Activated CD4-positive, alpha-beta T cell treated with anti-CD3 and anti-CD28 coated beads, Interleukin-2, amount 50 U/mL, for 4 hours (primary cell): ENCODE measurements around the gene PRKAG1.

ENCODE experiments used
- DNase-seq, 2 experiments: peaks; one replicate each; pipeline ENCODE4 v3.0.0-alpha.2; 2020

PRKAG1 gene

GRCh38 chr12:49000346-49000745 is 18.2 kb downstream of the PRKAG1 start:
- no peak for DNase-seq

GRCh38 chr12:48999371-49000131 is 19.0 kb downstream of the PRKAG1 start, which contains the start of gene DDN:
Gene DDN (minus strand): TSS chr12:48999375. CDS start chr12:48999287, 88 bp downstream.
- DNase-seq, result peak in 1 of 2 experiments; percentile 43

DNA sequence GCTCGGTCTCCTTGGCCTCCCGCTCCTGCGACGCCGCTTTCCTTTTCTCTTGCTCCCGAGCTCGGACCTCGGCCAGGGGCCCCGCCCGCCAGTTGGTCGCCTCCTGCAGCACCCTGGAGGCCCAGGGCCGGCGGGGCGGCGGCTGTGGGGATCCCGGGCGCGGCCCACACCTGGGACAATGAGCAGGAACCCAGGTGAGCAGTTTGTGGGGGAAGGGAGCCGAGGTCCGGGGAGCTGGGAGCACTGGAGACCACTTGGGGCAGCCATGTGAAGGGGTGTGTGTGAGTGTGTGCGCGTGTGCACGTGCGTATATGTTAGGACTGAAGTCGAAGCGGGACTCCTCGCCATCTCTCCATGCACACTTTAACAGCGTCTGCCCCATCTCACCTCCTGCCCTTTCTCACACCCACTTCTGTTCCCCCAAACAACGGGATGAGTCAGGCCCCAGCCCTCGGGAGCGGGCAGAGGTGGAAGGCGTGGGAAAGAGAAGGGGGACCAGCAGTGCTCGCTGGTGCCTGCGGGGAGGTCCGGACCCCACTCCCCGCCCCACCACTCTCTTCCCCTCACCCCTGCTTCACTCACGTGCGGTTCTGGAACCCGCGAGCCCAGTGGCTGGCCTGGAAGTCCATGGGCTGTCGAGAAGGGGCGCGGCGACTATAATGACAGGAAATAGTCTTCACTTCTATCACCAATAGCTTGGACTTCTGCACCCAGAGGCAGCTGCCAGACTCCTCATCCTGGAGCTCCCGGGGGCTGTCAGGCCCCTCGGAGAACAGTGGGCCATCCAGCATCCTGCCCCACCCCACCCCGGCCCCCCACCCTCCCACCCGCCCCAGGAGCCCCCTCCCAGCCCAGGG is 19.9 kb downstream of the PRKAG1 start:
- DNase-seq, result peak in 1 of 2 experiments; percentile 37

DNA sequence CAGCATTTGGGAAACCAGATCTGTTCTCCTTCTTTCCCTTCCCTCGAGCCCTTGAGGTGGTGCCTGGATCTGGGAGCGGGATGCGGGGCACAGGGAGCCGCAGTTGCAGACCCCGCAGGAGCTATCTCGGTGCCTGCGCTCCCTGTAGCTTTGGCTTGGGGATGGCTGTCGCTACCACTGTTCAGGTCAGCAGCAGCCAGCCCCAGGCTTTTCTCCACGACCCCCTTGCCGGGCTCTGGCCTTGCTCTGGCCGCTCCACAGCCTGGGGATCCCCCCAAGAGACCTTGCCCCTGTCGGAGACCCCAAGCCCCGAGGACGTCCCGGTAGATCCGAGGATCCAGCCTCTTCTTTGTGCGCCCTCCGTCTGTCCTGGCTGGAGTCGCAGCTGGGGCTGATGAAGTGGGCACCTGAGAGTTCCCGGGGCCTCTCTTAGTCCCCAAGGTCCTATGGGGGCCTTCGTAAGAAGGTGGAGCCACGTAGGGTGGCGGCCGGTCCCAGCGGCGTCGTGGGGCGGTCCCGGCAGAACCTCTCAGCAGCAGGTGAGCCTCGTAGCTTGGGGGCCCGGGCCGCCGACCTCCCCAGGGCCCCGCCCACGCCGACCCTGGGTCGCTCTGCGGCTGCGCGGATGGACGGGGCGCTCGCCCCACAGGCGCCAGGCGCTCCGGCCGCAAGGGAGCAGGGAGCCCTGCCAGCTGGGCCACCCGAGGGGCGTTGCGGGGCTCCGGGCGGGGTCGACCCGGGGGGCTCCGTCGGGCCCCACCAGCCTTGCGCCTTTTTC is 20.7 kb downstream of the PRKAG1 start:
- no peak for DNase-seq

- DNase-seq, result peak; percentile 60 to 61
Observed at GRCh38 chr12:48996794-48997718, 21.5 kb downstream of the PRKAG1 start.

DNA sequence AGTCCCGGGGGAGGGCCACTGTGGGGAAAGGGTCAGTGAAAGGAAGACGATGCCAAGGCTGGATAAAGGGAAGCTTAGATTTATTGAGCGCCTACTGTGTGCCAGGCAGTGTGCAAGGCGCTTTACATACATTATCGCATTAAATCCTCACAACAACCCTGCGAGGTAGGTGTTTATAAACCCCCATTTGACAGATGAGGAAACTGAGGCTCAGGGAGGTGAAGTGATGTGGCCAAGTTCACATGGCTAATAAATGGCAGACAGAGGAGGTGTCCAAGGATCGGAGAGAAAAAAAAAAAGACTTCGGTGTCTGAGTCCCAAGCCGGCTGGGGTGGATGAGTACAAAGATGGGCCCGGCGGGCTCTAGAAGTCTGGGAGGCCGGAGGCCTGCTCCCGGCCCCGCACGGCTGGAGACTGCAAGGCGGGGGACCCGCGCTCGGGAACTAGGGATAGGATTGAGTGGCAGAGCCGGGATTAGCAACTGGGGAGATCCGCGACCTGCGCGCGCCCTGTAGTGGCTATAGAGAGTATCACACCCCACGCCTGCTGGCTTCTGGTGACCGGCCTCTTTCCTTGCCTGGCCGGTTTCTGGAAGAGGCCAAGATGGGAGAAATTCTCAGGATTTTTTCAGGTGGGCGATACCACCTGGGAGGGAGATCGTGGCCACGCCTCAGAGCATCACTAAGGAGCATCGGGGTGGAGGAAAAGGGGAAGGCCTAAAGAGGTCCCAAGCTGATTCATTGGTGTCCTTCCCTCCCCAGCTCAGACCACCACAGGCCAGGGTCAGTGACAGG is 23.3 kb downstream of the PRKAG1 start:
- peak in 1 of 2 experiments; percentile 37 for DNase-seq

GRCh38 chr12:48994224-48995085 is 24.1 kb downstream of the PRKAG1 start:
- DNase-seq, result no peak

DNA sequence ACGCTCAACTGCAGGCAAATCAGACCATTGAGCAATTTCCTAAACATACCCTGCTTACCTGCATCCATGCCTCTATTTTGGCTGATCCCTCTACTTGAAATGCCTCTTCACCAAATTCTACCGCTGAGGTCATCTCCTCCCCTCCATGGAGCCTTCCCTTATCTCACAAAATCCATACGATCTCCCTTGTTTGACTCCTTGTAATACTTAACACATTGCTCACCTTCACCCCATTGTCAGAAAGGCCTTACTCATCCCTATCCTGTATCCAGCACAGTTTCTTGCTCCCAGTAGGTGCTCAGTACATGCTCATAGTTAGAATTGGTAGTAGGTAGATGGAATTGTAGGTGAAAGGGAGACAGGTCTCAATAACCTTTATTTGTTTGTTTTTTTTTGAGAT is 24.8 kb downstream of the PRKAG1 start:
- DNase-seq, result no peak

DNA sequence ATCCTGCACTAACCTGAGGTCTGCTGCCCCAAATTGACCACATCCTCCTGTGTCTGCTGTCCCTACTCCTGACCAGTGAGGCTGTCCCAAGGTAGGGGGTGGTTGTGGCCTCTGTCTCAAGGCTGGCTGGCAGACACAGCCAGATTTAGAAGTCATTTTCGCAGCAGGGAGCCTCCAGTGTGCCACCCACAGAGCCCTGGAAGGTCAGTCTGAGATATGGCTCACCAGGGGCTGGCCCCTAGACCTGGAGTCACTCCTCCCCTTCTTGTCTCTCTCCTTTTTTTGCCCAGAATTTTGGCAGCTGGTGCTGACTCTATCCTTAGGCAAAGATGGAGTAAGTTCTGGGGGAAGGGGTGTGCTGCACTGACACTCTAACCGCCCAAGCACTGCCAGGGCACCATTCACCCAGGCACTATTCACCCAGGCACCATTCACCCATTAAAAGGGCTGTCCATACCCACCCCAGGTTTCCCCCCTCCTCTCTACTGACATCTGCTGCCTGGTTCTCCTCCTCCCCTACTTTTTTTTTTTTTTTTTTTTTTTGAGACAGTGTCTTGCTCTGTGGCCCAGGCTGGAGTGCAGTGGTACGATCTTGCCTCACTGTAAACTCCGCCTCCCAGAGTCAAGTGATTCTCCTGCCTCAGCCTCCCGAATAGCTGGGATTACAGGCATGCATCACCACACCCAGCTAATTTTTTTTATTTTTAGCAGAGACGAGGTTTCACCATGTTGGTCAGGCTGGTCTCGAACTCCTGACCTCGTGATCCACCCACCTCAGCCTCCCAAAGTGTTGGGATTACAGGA is 27.1 kb downstream of the PRKAG1 start:
- no peak for DNase-seq

- DNase-seq, result no peak
Observed at GRCh38 chr12:48990552-48990951, 28.0 kb downstream of the PRKAG1 start.

- DNase-seq, result peak; percentile 64 to 67
Observed at GRCh38 chr12:48988030-48988649, 30.4 kb downstream of the PRKAG1 start.

- no peak for DNase-seq
Observed at GRCh38 chr12:48986720-48987291, 31.8 kb downstream of the PRKAG1 start.

DNA sequence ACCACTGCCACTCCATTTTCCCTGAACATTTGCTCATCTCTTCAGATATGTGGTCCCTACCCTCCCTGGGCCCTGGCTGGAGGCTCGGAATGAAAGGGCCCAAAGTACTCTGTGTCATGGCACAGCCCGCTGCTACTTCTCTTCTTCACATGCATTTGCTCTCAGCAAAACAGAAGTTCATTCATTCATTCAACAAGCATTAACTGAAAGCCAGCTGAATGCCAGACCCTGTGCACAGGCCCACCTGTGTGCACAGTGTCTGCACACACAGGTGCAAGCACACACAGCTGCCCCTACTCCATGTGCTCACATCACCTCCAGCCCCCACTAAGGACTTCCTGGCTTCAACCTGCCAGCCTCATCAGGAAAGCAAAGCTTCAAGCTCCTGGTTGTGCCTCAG is 32.7 kb downstream of the PRKAG1 start:
- DNase-seq, result no peak

DNA sequence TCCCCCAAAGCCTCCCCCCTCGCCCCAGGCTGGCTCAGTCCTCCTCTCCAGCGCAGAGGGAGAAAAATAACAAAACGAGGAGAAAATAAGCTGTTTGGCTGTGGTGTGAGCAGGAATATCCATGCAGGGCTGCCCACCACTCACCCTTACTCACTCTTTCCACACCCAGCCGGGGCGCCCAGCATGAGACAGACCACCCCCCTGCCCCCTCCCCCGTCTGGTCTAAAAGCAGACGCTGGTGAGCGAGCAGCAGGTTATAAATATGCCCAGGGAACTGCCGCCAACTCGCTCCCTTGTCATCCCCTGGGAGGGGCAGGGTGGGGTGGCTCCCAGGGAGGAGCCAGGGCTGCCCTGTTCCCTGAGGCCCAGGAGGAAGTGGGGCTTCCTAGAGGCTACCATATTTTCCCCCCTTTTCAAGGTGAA is 33.1 kb downstream of the PRKAG1 start:
- DNase-seq, result no peak

GRCh38 chr12:48982397-48983080 is 36.0 kb downstream of the PRKAG1 start:
- no peak for DNase-seq

DNA sequence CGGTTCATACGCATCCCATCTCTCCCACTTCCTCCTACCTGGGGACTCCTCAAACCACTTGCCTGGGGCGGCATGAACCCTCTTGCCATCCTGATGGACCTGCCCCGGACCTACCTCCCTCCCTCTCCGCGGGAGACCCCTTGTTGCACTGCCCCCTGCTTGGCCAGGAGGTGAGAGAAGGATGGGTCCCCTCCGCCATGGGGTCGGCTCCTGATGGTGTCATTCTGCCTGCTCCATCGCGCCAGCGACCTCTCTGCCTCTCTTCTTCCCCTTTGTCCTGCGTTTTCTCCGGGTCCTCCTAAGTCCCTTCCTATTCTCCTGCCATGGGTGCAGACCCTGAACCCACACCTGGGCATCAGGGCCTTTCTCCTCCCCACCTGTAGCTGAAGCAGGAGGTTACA is 36.8 kb downstream of the PRKAG1 start:
- no peak for DNase-seq

DNA sequence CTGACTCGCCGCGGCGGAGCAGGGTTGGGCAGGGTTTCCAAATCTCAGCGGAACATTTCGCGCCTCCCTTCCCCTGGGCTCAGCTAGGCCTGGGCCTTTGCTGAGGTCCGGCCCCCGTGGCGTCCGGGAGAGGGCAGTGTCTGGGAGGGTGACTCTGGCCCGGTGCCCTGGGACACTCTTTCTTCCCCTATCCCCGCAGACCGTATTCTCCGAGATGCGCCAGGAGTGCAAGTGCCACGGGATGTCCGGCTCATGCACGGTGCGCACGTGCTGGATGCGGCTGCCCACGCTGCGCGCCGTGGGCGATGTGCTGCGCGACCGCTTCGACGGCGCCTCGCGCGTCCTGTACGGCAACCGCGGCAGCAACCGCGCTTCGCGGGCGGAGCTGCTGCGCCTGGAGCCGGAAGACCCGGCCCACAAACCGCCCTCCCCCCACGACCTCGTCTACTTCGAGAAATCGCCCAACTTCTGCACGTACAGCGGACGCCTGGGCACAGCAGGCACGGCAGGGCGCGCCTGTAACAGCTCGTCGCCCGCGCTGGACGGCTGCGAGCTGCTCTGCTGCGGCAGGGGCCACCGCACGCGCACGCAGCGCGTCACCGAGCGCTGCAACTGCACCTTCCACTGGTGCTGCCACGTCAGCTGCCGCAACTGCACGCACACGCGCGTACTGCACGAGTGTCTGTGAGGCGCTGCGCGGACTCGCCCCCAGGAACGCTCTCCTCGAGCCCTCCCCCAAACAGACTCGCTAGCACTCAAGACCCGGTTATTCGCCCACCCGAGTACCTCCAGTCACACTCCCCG is 37.4 kb downstream of the PRKAG1 start:
- DNase-seq, result peak in 1 of 2 experiments; percentile 33
